ENCODE data around the gene SLC13A3. TPM values are rescaled to one million over a fixed set of nuclear protein-coding genes. Genes with fewer than 3 reads are reported as not detected.

Gene SLC13A3, protein sequence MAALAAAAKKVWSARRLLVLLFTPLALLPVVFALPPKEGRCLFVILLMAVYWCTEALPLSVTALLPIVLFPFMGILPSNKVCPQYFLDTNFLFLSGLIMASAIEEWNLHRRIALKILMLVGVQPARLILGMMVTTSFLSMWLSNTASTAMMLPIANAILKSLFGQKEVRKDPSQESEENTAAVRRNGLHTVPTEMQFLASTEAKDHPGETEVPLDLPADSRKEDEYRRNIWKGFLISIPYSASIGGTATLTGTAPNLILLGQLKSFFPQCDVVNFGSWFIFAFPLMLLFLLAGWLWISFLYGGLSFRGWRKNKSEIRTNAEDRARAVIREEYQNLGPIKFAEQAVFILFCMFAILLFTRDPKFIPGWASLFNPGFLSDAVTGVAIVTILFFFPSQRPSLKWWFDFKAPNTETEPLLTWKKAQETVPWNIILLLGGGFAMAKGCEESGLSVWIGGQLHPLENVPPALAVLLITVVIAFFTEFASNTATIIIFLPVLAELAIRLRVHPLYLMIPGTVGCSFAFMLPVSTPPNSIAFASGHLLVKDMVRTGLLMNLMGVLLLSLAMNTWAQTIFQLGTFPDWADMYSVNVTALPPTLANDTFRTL
- 0.90 TPM for total RNA-seq (ENCODE audit: unreplicated experiment)
- long read RNA-seq, partial matches to known transcripts, result 0 of 2 reads
- long read RNA-seq, other reads (novel, unspliced or antisense), result 2 of 2 reads

- no peaks in the 10 kb centered on the region for H3K36me3 Mint-ChIP-seq (ENCODE audit: low read depth, unreplicated experiment)
- no peak within 1 kb of the TSS for H3K27ac Mint-ChIP-seq (ENCODE audit: unreplicated experiment)
- H3K27me3 Mint-ChIP-seq (ENCODE audit: unreplicated experiment), result no peaks in the 10 kb centered on the region
- DNase-seq (ENCODE audit: low spot score), result peak; percentile 30
- no peaks in the 10 kb centered on the region for H3K4me1 Mint-ChIP-seq (ENCODE audit: unreplicated experiment)
- no peak for TF ChIP-seq CTCF (IDR thresholded peaks at IDR 0.05; ENCODE audit: unreplicated experiment)
- no peak within 1 kb of the TSS for H3K4me3 Mint-ChIP-seq (ENCODE audit: unreplicated experiment)
- no peaks in the 10 kb centered on the region for H3K9me3 Mint-ChIP-seq (ENCODE audit: unreplicated experiment)
Measured at GRCh38 chr20:46651091-46651962, at the start of gene SLC13A3. Gene SLC13A3 (minus strand): TSS chr20:46651459. CDS start chr20:46651421, 38 bp downstream.

- no peak overlapping the region for H3K4me3 Mint-ChIP-seq (ENCODE audit: unreplicated experiment)
- no peak overlapping the region for H3K27ac Mint-ChIP-seq (ENCODE audit: unreplicated experiment)
- H3K36me3 Mint-ChIP-seq (ENCODE audit: low read depth, unreplicated experiment), result no peaks in the 10 kb centered on the region
- peaks cover 1% of the 10 kb centered on the region for H3K27me3 Mint-ChIP-seq (ENCODE audit: unreplicated experiment)
- TF ChIP-seq CTCF (IDR thresholded peaks at IDR 0.05; ENCODE audit: unreplicated experiment), result no peak
- no peaks in the 10 kb centered on the region for H3K4me1 Mint-ChIP-seq (ENCODE audit: unreplicated experiment)
- DNase-seq (ENCODE audit: low spot score), result no peak
- no peaks in the 10 kb centered on the region for H3K9me3 Mint-ChIP-seq (ENCODE audit: unreplicated experiment)
Measured at GRCh38 chr20:46701057-46701456, 49.8 kb upstream of the SLC13A3 start.

GRCh38 chr20:46700481-46700880, 49.2 kb upstream of the SLC13A3 start:
- Mint-ChIP-seq H3K27ac (ENCODE audit: unreplicated experiment) (no peak overlapping the region), H3K9me3 (ENCODE audit: unreplicated experiment) (no peaks in the 10 kb centered on the region), H3K4me1 (ENCODE audit: unreplicated experiment) (no peaks in the 10 kb centered on the region), H3K27me3 (ENCODE audit: unreplicated experiment) (peaks cover 1% of the 10 kb centered on the region), H3K4me3 (ENCODE audit: unreplicated experiment) (no peak overlapping the region), H3K36me3 (ENCODE audit: low read depth, unreplicated experiment) (no peaks in the 10 kb centered on the region)
- DNase-seq (ENCODE audit: low spot score), result no peak
- TF ChIP-seq CTCF (IDR thresholded peaks at IDR 0.05; ENCODE audit: unreplicated experiment), result no peak

DNA sequence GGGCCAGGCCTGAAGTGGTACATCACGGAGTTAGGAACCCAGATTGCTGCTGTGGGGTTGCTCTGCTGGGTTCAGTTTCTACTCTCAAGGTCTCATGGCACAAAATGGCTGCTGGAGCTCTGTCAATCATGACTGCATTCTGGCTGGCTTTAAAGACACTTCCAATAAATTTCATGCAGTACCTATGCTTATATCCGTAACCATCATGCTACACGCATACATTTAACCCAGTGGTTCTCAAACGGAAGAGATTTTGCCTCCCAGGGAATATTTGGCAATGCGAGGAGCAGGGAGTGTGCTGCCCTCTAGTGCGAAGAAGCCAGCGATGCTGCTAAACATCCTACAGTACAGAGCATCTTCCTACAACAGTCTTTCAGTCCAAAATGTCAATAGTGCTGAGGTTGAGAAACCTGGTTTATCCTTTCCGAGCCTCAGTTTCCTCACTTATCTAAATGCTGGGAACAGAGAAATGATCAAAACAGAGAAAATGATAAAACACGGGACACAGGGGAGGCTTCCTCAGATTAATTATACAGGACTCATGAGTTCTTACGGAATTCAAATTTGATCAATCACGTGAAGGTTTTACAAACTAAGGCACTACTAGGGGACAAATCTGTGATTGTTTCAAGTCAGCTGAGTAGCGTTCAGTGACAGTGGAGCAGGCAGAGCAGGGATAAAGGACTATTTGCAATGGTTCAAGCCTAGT, 48.5 kb upstream of the SLC13A3 start:
- H3K27me3 Mint-ChIP-seq (ENCODE audit: unreplicated experiment), result peaks cover 1% of the 10 kb centered on the region
- no peaks in the 10 kb centered on the region for H3K4me1 Mint-ChIP-seq (ENCODE audit: unreplicated experiment)
- H3K36me3 Mint-ChIP-seq (ENCODE audit: low read depth, unreplicated experiment), result no peaks in the 10 kb centered on the region
- no peak for DNase-seq (ENCODE audit: low spot score)
- no peaks in the 10 kb centered on the region for H3K9me3 Mint-ChIP-seq (ENCODE audit: unreplicated experiment)
- no peak for TF ChIP-seq CTCF (IDR thresholded peaks at IDR 0.05; ENCODE audit: unreplicated experiment)
- H3K27ac Mint-ChIP-seq (ENCODE audit: unreplicated experiment), result no peak overlapping the region
- H3K4me3 Mint-ChIP-seq (ENCODE audit: unreplicated experiment), result no peak overlapping the region

All from endothelial cell (in vitro differentiated cells).